Measurements from ENCODE around the gene KIZ. TPM values are rescaled to one million over a fixed set of nuclear protein-coding genes. Genes with fewer than 3 reads are reported as not detected.

KIZ gene
- total and polyA plus RNA-seq, 2 experiments from 2014 or later, result 13.5 to 15.4 TPM

DNA sequence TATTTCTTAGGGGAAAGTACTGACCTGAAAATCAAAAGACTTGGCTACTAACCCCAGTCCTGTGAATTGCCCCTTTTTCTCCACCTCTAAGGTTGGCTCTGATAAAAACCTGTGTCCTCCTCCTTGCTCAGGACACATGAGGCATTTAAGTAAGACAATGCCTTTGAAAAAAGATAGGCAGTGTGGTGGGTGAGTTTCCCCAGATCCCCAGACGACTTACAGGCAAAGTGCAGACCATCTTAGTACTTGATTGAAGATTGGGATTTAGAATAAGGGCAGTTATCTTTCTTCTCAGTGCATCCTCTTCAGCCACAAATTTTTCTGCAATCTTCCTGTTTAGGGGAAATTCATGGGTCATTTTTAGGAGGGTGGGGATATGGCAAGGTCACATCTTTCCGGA lies 87.8 kb downstream of the KIZ start:
- WGBS (ENCODE audit: low lambda C conversion rate, missing lambda C conversion rate), result 80% methylated on average over 2 of the region's 2 CpGs
- Histone ChIP-seq H3K4me3 (no peak overlapping the region), H3K9me2 (replicated peaks; ENCODE audit: insufficient read depth) (no peaks in the 10 kb centered on the region), H3K36me3 (replicated peaks; ENCODE audit: insufficient read depth, low read depth) (no peaks in the 10 kb centered on the region), H3K4me2 (no peak overlapping the region), H3K27ac (no peak overlapping the region), H3K27me3 (no peaks in the 10 kb centered on the region), H3K9me3 (ENCODE audit: low read depth) (no peaks in the 10 kb centered on the region), H3K4me1 (ENCODE audit: insufficient read depth) (no peaks in the 10 kb centered on the region), H2AFZ (no peak overlapping the region), H3K79me2 (no peaks in the 10 kb centered on the region), H4K20me1 (ENCODE audit: insufficient read depth, poor library complexity, severe bottlenecking) (no peaks in the 10 kb centered on the region)
- DNase-seq (ENCODE audit: low spot score), result no peak
- TF ChIP-seq EZH2 (IDR thresholded peaks at IDR 0.05; ENCODE audit: borderline replicate concordance) (no peak), EZH2phosphoT487 (IDR thresholded peaks at IDR 0.05; ENCODE audit: low read depth, severe bottlenecking, unreplicated experiment) (no peak)
- TF ChIP-seq, protein P1, sequence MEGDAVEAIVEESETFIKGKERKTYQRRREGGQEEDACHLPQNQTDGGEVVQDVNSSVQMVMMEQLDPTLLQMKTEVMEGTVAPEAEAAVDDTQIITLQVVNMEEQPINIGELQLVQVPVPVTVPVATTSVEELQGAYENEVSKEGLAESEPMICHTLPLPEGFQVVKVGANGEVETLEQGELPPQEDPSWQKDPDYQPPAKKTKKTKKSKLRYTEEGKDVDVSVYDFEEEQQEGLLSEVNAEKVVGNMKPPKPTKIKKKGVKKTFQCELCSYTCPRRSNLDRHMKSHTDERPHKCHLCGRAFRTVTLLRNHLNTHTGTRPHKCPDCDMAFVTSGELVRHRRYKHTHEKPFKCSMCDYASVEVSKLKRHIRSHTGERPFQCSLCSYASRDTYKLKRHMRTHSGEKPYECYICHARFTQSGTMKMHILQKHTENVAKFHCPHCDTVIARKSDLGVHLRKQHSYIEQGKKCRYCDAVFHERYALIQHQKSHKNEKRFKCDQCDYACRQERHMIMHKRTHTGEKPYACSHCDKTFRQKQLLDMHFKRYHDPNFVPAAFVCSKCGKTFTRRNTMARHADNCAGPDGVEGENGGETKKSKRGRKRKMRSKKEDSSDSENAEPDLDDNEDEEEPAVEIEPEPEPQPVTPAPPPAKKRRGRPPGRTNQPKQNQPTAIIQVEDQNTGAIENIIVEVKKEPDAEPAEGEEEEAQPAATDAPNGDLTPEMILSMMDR (IDR thresholded peaks at IDR 0.05; ENCODE audit: poor library complexity), result no peak

DNA sequence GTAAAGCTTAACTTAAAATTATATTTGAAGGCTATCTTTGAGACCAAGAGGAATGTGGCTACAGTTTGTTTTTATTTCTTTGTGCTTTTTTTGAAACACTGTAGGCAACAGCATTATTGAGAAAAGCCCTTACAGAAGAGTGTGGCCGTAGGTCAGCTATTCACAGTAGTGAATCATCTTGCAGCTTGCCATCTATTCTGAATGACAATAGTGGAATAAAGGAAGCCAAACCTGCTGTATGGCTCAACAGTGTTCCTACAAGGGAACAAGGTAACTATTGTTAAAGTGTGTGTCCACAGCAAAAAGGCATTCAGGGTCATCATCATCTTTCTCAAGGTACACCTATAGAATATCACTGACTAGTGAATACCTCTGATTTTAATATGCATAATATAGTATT lies 88.5 kb downstream of the KIZ start:
- no peak overlapping the region for H3K4me3 ChIP-seq
- no peaks in the 10 kb centered on the region for H3K9me3 ChIP-seq (ENCODE audit: low read depth)
- TF ChIP-seq EZH2phosphoT487 (IDR thresholded peaks at IDR 0.05; ENCODE audit: low read depth, severe bottlenecking, unreplicated experiment) (no peak), EZH2 (IDR thresholded peaks at IDR 0.05; ENCODE audit: borderline replicate concordance) (no peak)
- TF ChIP-seq, protein P1 (IDR thresholded peaks at IDR 0.05; ENCODE audit: poor library complexity), result no peak
- WGBS (ENCODE audit: low lambda C conversion rate, missing lambda C conversion rate), result 81% methylated on average over 1 of the region's 1 CpG
- no peaks in the 10 kb centered on the region for H3K4me1 ChIP-seq (ENCODE audit: insufficient read depth)
- no peaks in the 10 kb centered on the region for H3K9me2 ChIP-seq (replicated peaks; ENCODE audit: insufficient read depth)
- H3K79me2 ChIP-seq, result no peaks in the 10 kb centered on the region
- H3K36me3 ChIP-seq (replicated peaks; ENCODE audit: insufficient read depth, low read depth), result no peaks in the 10 kb centered on the region
- H3K4me2 ChIP-seq, result no peak overlapping the region
- no peaks in the 10 kb centered on the region for H3K27me3 ChIP-seq
- no peak overlapping the region for H2AFZ ChIP-seq
- H4K20me1 ChIP-seq (ENCODE audit: insufficient read depth, poor library complexity, severe bottlenecking), result no peaks in the 10 kb centered on the region
- DNase-seq (ENCODE audit: low spot score), result no peak
- H3K27ac ChIP-seq, result no peak overlapping the region

DNA sequence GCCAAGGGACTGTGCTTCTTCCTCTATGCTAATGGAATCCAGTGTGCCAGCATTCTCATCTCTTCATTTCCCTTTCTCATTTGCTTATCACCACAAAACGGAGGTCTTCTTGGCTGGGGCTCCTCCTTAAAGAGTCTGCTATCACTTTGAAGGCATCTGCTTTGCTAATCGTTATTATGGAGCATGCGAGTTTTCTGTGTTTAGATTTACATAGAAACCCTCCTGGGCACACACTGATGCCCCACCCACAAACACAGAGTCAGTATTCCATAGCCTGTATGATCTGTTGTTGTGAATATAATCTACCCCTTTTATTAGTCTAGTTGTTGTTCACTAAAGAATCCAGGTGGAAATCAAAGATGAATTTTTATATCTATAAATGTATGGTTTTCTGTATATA lies 93.8 kb downstream of the KIZ start:
- H3K36me3 ChIP-seq (replicated peaks; ENCODE audit: insufficient read depth, low read depth), result no peaks in the 10 kb centered on the region
- no peaks in the 10 kb centered on the region for H3K4me1 ChIP-seq (ENCODE audit: insufficient read depth)
- H3K27me3 ChIP-seq, result no peaks in the 10 kb centered on the region
- no peak overlapping the region for H3K27ac ChIP-seq
- no peaks in the 10 kb centered on the region for H4K20me1 ChIP-seq (ENCODE audit: insufficient read depth, poor library complexity, severe bottlenecking)
- no peaks in the 10 kb centered on the region for H3K9me2 ChIP-seq (replicated peaks; ENCODE audit: insufficient read depth)
- H3K9me3 ChIP-seq (ENCODE audit: low read depth), result no peaks in the 10 kb centered on the region
- DNase-seq (ENCODE audit: low spot score), result no peak
- no peak overlapping the region for H3K4me3 ChIP-seq
- WGBS (ENCODE audit: low lambda C conversion rate, missing lambda C conversion rate), result 80% methylated on average over 3 of the region's 3 CpGs
- H2AFZ ChIP-seq, result no peak overlapping the region
- H3K79me2 ChIP-seq, result no peaks in the 10 kb centered on the region
- H3K4me2 ChIP-seq, result no peak overlapping the region
- TF ChIP-seq EZH2 (IDR thresholded peaks at IDR 0.05; ENCODE audit: borderline replicate concordance) (no peak), EZH2phosphoT487 (IDR thresholded peaks at IDR 0.05; ENCODE audit: low read depth, severe bottlenecking, unreplicated experiment) (no peak)
- TF ChIP-seq, protein P1 (IDR thresholded peaks at IDR 0.05; ENCODE audit: poor library complexity), result no peak

- H3K36me3 ChIP-seq (replicated peaks; ENCODE audit: insufficient read depth, low read depth), result no peaks in the 10 kb centered on the region
- no peak overlapping the region for H3K4me2 ChIP-seq
- no peaks in the 10 kb centered on the region for H4K20me1 ChIP-seq (ENCODE audit: insufficient read depth, poor library complexity, severe bottlenecking)
- H3K79me2 ChIP-seq, result no peaks in the 10 kb centered on the region
- H3K4me3 ChIP-seq, result no peak overlapping the region
- H3K27me3 ChIP-seq, result no peaks in the 10 kb centered on the region
- H3K27ac ChIP-seq, result no peak overlapping the region
- H3K9me2 ChIP-seq (replicated peaks; ENCODE audit: insufficient read depth), result no peaks in the 10 kb centered on the region
- TF ChIP-seq EZH2 (IDR thresholded peaks at IDR 0.05; ENCODE audit: borderline replicate concordance) (no peak), EZH2phosphoT487 (IDR thresholded peaks at IDR 0.05; ENCODE audit: low read depth, severe bottlenecking, unreplicated experiment) (no peak)
- TF ChIP-seq, protein P1 (IDR thresholded peaks at IDR 0.05; ENCODE audit: poor library complexity), result no peak
- no peak overlapping the region for H2AFZ ChIP-seq
- no peaks in the 10 kb centered on the region for H3K9me3 ChIP-seq (ENCODE audit: low read depth)
- H3K4me1 ChIP-seq (ENCODE audit: insufficient read depth), result no peaks in the 10 kb centered on the region
- WGBS (ENCODE audit: low lambda C conversion rate, missing lambda C conversion rate), result 78% methylated on average over 4 of the region's 4 CpGs
- DNase-seq (ENCODE audit: low spot score), result no peak
These were observed 98.3 kb downstream of the KIZ start for GRCh38 chr20:21224217-21224616.
